ENCODE measurements around the gene CLSTN2.

CLSTN2 gene

DNA sequence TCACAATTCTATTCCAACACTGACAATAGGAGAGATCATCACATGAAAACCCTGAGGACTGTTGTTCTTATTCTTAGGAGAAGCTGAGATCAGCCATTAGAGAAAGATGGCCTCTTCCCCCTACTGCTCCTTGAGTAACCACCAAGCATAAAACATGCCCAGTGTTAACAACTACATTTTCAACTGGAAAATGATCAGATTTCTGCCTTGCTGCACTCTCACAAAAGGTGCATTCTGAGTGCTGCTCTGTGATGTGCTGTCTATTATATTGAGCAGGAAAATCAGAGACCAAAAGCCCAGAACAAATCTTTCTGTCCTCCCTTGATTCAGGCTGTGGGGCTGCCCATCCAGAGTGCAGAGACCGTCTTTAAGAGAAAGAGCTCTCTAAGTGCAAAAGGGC lies 438.2 kb downstream of the CLSTN2 start:
- FAIRE-seq: no peak
- DNase-seq (ENCODE audit: low spot score): no peak

DNA sequence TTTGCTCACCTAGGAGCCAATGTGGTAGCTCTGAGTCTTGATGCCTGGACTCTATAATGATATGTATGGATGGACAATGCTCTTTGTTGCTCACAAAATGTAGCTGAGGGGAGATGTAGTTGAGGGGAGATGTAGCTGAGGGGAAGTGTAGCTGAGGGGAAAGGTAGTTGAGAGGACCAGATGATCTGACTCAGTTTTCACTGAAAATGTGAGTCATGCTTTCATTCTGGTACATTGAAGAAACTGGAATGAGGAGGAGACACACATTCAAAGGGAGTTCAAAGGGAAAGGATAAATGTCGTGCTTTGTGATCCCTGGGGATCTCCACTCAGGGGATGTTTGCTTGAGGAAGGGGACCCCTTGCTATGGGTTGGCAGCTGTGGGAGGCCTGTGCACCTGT lies 440.0 kb downstream of the CLSTN2 start:
- no peak for DNase-seq (ENCODE audit: low spot score)
- no peak for FAIRE-seq

DNA sequence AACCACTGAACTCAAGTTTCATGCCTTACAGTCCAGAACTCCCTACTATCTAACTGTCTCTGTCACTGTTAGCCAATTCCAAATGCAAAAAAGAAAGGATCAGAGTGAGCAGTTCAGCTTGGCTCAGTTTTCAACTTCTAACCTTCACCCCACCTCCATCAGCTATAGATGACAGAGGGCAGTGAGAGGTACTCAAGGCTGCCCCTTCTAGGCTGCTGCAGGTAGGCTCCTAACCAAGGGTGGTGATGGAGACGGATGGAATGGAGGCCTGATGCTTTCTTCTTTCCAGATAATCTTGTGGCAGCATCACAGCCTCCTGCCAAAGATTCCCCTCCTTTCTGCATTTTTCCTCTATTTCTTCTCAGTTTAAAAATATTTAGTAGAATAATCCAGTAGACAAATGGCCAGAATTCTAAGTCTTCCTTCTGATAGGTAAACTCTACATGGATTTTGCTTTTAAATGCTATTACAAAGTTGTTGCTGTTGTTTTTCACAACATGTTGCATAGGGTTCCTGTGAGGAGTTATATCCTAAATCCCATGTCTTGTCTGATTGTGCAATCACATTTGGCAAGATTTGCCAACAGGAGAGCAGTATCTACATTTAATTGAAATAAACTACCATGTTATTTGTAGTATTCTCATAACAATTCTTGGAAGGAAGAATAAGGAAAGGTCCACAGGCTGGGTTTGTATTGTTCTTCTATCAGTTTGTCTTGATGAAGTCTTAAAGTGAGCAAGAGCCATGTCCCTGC lies 441.3 kb downstream of the CLSTN2 start:
- FAIRE-seq (no peak), DNase-seq (ENCODE audit: low spot score) (no peak)

DNA sequence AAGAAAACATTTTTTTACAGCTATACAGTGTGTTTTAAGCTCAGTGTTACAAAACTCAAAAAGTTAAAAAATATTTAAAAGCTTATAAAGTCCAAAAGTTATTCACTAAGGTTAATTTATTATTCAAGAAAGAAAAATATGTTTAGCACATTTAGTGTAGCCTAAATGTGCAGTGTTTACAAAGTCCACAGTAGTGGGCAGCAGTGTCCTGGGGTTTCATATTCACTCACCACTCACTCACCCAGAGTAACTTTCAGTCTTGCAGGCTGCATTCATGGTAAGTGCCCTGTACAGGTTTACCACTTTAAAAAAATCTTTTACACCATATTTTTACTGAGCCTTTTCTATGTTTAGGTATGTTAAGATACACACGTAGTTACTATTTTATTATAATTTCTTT lies 442.7 kb downstream of the CLSTN2 start:
- no peak for FAIRE-seq
- DNase-seq (ENCODE audit: low spot score): no peak

DNA sequence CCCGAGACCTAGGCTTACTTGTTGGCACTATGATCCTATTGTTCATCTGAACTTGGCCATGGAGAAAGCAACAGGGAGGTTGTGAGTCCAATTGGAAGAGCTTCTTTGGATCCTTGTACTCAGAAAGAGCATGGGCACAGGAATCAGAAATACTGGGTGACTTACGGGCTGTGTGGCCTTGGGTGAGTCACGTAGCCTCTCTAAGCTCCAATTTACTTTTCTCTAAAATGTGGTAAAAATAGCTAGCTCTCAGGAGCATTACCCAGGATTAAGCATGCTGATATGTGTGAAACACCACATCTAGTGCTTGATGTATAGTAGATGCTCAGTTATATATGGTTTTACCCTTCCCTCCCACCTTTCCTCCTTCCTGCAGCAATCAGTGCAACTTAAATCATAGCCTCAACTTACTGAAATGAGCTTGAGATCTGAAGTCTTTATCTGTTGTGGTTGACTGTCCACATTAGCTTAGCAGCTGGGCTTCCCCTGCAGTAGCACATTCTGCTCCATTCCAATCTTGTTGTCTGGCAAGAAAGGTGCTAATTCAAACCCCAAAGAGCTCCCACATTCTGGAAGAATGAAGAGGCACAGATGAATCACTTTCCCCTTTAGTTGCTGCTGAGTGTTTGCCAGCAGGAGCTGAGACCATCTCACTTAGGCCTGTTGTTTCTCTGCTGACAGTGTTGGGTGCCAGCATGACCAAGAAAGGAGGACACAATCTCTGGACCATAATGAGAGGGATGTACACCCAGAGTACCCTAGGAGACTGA lies 443.8 kb downstream of the CLSTN2 start:
- FAIRE-seq (no peak), DNase-seq (ENCODE audit: low spot score) (no peak)

DNA sequence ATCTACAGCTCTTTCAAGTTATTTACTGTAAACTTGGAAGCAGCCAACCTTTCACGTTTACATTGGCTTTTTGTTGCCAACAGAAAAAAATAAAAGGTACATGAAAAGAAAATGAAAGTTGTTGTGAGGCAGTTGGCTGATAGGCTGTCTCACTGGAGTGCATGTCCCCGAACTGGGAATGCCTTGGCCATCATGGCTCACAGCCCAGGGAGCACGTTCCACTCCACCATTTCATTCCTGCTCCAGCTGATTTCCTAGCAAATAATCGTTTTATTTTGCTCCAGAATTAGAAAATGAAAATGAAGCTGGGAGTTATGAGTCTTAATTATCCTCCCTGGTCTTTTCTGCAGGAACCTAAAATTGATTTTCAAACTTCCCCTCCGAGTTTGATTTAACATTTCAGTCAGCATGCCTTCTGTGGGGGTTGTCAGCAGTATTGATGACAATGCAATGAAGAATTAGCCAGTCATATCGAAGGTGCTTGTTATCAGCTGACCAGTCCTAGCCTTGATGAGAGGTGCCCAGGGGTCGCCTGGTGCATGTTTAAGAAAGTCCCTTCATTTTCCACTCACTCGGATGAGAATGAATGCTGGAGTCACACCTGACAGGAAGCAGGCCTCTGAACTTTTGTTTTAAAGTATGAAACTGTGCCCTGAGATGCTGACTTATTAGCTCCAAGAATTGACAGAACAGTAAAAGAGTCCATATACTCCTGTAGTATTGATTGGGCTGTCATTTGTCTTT lies 449.2 kb downstream of the CLSTN2 start:
- no peak for FAIRE-seq
- no peak for DNase-seq (ENCODE audit: low spot score)

DNA sequence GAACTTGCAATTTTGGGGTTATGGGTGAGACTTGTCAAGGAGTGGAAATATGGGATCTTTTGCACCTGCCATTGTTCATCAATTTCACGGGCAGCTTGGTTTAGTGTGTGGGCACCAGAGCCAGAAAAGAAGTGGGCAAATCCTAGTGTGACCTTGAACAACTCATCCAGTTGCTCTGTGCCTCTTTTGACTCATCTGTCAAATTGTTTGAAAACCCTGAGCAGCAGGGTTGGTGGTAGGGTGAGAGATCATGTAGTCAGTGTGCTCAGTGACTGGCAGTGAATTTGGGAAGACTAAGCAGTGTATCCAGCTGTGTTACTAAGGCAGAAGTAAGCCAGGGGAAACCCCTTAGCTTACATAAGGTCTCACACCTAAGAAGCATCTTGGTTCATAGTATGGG lies 449.9 kb downstream of the CLSTN2 start:
- FAIRE-seq (no peak), DNase-seq (ENCODE audit: low spot score) (no peak)

DNA sequence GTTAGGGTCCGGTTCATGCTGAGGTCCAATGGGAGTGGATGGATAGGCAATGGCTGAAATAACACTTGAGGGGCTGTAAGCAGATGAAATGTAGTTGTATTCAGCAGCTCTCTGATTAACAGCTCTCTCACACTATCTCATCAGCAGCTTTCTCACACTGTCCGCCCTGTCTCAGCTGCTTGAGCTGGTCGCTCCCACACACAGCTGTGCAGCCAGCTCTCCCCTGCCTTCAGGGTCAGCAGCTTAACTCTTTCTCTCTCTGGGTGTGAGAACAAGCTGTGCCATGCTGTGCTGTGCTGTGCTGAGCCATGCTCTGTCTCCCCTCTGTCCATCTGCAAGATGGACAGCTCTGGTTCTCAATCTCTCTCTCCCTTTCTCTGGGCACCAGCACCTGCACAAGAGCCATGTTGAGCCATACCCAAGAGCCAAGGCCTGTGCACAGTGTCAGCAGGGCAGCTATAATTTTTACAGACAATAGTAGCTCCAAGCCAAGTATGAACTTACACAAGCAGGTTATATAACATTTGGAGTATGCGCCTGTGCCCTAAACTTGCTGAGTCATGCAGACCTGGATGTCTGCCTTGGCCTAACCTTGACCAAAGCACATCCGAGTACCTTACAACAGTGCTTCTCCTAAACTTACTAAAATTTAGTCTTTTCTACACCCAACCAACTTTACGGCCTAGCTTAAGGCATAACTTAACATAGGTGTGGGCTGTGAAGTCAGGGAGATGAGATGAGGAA lies 451.5 kb downstream of the CLSTN2 start:
- DNase-seq (ENCODE audit: low spot score): no peak
- no peak for FAIRE-seq

DNA sequence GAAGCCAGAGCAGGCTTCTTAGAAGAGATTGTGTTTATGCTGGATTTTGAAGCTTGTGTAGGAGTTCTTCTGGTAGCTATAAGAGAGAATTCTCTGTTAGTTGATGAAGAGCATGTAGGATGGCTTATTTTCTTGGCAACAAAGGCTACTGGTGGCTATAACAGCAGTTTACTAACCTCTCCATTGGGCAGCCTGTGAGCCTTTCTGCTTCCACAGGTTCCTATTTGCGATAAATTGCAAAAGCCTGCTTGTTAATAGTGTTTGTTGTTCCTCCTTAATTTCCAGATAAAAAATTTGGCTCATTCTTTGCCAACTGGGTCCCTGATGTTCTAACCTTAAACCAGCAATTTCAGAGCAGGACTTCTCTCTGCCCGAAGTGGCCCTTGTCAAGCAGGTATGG lies 452.3 kb downstream of the CLSTN2 start:
- DNase-seq (ENCODE audit: low spot score): no peak
- FAIRE-seq: no peak

DNA sequence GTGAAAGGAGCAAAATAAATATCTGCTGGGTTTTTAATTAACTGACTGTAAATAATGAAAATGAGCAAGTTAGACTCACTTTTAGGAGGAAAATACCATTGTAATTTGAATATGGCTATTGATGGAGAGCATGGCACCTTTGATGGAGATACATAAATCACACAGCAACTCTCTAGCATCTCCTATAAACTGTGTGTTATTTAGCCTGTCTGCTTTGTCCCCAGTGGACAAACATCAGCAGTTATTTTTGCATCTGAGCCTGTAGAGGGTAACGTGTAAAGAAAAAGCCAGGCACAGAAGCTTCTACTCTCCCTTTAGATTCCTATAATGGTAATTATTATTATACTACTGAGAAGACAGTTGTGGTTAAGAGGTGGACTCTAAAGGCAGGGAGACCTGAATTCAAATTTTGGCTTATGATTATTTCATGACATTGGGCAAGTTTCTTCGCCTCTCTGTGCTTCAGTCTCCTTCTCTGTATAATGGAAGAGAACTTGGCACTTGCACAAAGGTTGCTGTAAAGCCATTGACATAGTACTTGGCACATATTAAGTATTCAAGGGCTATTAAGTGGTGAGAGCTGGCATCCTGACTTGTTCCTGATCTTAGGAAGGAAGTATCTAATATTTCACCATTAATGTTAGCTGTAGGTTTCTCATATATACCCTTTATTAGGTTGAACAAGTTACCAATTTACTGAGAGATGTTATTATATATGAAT lies 453.4 kb downstream of the CLSTN2 start:
- FAIRE-seq (no peak), DNase-seq (ENCODE audit: low spot score) (no peak)

DNA sequence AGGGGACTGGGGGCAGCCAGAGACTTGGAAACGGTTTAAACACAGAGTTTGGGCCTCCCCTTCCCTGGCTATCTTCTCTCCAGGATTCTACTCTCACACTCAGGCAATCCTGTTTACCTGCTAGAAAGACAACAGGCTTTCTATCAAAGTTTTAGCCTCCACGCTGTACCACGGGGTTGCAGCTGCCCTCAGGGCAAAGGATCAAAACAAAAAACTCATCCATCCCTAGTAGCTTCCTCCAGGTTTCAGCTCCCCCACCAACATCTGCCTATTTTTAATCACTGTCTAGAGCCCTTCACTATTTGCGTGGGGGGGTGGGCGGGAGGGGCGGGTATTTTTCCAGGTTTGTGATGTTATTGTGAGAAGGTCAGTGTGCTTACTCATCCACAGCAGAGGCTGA lies 456.1 kb downstream of the CLSTN2 start:
- DNase-seq (ENCODE audit: low spot score): no peak
- no peak for FAIRE-seq

DNA sequence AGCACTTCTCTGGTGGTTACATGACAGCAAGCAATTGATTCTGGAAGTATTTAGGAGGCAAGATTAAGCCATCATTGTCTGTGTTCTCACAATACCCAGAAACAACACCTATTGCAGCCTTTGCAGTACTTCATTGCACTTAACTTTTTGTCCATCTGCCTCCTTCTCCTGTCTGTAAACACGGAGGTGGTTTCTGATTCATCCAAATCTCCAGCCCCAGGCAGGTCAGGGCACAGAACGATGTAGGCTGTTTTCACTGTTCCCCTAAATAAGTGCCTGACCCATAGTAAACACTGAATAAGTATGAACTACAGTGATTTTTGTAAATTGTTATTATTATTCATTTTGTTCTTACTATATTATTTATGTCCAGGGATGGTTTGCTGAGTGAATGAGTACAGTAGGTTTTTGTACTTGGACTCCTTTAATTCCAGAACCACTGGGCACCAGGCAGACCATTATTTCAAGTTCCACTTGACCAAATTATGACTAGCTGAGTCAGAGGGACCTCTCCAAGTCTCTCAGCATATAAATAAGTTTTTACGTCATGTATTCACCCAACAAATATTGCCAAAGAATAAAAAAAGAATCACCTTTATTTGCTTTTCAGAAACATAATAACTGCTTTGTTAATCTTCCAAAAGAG lies 459.6 kb downstream of the CLSTN2 start:
- no peak for DNase-seq (ENCODE audit: low spot score)
- FAIRE-seq: no peak

DNA sequence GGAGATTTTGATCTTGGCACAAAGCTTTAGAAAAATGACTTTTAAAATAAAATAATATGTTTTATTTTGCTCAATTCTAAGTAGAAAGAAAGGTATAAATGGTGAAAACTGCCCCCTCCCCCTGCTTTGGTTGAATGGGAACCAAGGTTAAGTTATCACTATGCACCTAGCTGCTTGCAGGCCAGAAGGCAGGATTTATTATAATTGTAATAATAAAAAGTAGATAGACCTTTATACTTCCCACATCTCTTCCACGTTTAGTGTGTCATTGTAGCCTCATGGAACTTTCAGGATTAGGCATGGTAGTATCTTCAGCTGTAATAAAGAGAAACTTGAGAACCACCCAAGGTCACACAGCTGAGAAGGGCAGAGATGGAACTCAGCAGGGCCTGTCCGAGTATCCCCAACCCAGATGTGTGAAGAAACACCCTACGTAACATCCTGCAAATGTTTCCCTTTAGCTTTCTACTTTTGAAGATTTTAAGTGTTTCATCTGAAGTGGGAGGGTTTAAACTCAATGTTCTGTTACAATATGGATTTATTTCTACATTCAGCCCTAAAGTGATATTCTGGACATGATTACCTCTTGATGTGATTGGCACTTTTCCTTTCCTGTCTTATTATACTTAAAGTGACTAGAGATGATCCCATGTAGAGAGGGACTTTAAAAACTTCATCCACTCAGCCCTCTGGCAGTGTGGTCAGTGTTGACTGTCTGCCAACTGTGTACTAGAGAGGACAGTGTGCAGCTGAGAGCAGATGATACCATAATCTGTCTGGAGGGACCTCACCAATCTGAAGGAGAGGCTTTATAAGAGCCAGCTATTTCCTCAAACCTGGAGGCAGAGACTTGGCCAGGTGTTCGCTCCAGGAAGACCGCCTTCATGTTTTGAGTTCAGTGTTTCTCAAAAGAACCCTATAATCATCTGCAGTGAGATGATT lies 460.4 kb downstream of the CLSTN2 start:
- FAIRE-seq (no peak), DNase-seq (ENCODE audit: low spot score) (no peak)

DNA sequence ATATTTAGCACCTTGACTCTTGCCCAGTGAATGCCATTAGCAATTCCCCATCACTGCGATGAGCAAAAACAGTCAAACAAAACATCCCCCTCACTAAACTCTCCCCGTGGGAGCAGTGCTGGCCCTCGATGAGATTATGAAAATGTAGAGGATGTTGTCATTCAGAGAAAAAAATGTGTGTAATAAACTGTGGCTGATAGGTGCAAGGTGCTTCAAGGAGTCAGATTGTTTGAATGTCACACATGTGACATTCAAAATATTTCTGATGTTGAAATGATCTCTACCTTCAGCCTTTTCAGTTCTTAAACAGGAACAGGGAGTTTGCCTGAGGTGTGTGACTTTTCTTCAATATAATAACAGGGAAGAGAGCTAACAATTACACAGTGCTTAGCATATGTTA lies 461.1 kb downstream of the CLSTN2 start:
- DNase-seq (ENCODE audit: low spot score) (no peak), FAIRE-seq (no peak)

DNA sequence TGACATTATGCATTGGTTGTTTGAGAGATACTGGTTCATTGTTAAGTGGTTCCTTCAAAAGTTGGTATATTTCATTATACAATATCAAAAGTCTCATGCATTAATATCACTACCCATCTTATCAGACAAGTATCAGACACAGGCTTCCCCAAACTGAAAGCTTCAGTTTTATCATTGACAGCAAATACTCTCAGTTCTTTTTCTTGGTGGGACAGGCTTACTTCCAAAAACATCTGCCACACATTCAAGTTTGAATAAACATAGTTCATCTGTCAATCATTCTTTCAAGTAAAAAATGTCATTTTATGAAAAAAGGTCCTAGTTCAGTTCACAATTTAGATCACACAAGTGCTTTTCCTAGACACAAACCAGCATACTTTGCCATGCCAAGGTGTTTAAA lies 462.9 kb downstream of the CLSTN2 start:
- DNase-seq (ENCODE audit: low spot score): no peak
- FAIRE-seq: no peak

DNA sequence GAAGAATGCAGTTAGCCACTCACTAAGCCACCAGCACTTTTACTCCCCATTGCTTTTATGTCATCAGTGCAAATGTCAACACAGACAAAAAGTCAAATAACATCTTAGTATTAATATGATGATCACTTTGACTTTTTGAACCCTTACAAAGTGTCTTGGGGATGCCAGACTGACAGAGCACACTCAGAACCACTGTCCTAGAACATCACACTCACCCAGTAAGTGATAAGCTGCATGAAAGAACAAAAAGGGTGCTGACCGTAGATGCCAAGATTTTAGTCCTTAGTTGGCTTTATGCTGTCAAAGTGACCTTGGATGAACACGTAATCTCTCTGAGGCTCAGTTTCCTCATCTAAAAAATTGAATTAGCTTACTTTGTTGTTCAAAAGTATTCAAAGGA lies 463.4 kb downstream of the CLSTN2 start:
- DNase-seq (ENCODE audit: low spot score) (no peak), FAIRE-seq (no peak)

DNA sequence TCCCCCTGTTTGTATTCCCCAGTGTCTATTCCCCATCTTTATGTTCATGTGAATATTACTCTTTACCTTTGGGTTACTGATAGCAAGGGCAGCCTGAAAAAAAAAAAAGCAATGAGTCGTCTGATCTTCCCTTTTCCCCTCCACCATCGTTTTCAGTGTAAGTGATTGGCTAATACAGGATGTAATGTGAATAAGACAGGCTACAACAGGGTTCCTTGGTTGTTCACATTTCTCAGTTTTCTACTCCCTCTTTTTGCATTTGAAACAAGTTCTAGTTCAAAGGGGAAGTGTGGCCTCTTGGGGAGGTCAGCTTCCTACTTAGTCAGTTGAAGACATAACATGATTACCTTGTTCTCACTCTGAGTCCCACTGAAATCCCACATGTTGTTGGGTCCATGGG lies 464.9 kb downstream of the CLSTN2 start:
- no peak for DNase-seq (ENCODE audit: low spot score)
- no peak for FAIRE-seq

DNA sequence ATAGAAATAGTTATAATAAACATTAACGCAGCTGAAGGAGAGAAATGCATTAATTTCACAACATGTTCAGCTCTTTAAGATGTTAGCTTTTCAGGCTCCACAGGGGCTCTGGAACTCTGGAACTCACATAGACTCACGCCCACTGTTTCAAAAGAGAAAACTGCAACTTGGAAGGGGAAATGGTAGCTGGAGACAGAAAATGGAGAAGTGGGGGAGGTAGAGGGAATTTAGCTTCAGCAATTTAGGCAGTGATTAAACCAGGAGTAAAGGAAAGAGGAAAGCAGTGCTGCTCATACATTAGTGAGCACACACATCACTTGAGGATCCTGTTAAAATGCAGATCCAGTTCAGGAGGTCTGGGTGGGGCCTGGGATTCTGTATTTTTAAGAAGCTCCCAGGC lies 468.1 kb downstream of the CLSTN2 start:
- DNase-seq (ENCODE audit: low spot score) (no peak), FAIRE-seq (no peak)

DNA sequence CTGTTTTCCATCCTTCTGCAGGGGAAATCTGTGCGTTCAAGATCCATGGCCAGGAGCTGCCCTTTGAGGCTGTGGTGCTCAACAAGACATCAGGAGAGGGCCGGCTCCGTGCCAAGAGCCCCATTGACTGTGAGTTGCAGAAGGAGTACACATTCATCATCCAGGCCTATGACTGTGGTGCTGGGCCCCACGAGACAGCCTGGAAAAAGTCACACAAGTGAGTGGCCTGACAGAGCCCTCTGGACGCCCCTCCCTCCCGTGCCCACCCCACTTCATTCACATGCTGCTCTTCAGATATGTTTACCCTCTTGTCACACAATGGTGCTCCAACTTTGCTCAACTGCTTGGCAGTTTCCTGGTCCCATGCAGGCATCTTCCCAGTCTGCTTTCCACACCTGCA lies 468.6 kb downstream of the CLSTN2 start:
- FAIRE-seq: no peak
- no peak for DNase-seq (ENCODE audit: low spot score)
